Panc1 (cell line): Measurements from ENCODE around the gene PALD1. TPM values are rescaled to one million over a fixed set of nuclear protein-coding genes. Genes with fewer than 3 reads are reported as not detected.

Experiments
- ATAC-seq: fragments of 200-7000 bp; cut with Tn5 transposase; 2 replicates; pipeline ENCODE4 v1.9.1; 2020; ENCODE audit warnings: mild to moderate bottlenecking, moderate library complexity
- BruUV-seq: library from RNA; stranded (reverse); fragments of 400-500 nt; replicated peaks from 2 replicates; lab custom pipeline; 2021; lab: Mats Ljungman, UMichigan
- CTCF ChIA-PET: fragments of 300-600 bp; sonication (Branson Sonifier 250); formaldehyde crosslinking; loops from one replicate; lab custom pipeline; 2022; ENCODE audit warnings: antibody characterized with exemption; lab: Charles Lee
- POLR2A ChIA-PET: fragments of 300-600 bp; sonication (Branson Sonifier 250); formaldehyde crosslinking; loops from one replicate; lab custom pipeline; 2022; ENCODE audit warnings: antibody characterized with exemption; lab: Charles Lee
- DNase-seq: peaks from one replicate; pipeline ENCODE4 v3.0.0-alpha.2; 2010; ENCODE audit warnings: low read depth, low spot score
- H3K27ac ChIP-seq: 2 replicates; pipeline ENCODE4 v1.5.1; 2011; ENCODE audit warnings: mild to moderate bottlenecking, low read length, inconsistent platforms
- H3K27me3 ChIP-seq: fragments of 200-500 bp; sonication (Bioruptor generic); 2 replicates; pipeline ENCODE4 v1.6.0; 2014; ENCODE audit warnings: low read length, inconsistent platforms; ENCODE audit not compliant: control insufficient read depth, insufficient read depth
- H3K36me3 ChIP-seq: fragments of 200-500 bp; sonication (Bioruptor generic); 2 replicates; pipeline ENCODE4 v1.5.1; 2014; ENCODE audit warnings: inconsistent platforms, mild to moderate bottlenecking, low read length, moderate library complexity; ENCODE audit not compliant: control insufficient read depth, insufficient read depth
- H3K4me1 ChIP-seq: 2 replicates; pipeline ENCODE4 v1.5.1; 2011; ENCODE audit warnings: inconsistent platforms, mild to moderate bottlenecking, low read length, moderate library complexity; ENCODE audit not compliant: control insufficient read depth, insufficient read depth
- H3K4me3 ChIP-seq, 2 experiments: 2 replicates each; pipeline ENCODE4 v1.5.1; 2011 to 2012; ENCODE audit warnings: low read depth in 2 of 2, low read length in 2 of 2, mild to moderate bottlenecking in 2 of 2, inconsistent platforms in 1 of 2, moderate library complexity in 1 of 2
- H3K9me3 ChIP-seq: fragments of 200-500 bp; sonication (Bioruptor generic); 2 replicates; pipeline ENCODE4 v1.5.1; 2014; ENCODE audit warnings: low read depth, mild to moderate bottlenecking, inconsistent platforms, low read length, moderate library complexity; ENCODE audit not compliant: control insufficient read depth, insufficient read depth
- CTCF ChIP-seq: fragments of 450-650 bp; IDR thresholded peaks from 2 replicates; pipeline ENCODE4 v1.5.1; 2017; ENCODE audit warnings: mild to moderate bottlenecking
- POLR2AphosphoS5 ChIP-seq: IDR thresholded peaks from 2 replicates; pipeline ENCODE4 v1.6.1; 2012; ENCODE audit warnings: mild to moderate bottlenecking, low read depth, low read length, moderate library complexity
- SIN3A ChIP-seq: IDR thresholded peaks from 2 replicates; pipeline ENCODE4 v1.6.1; 2012; ENCODE audit warnings: low read depth, mild to moderate bottlenecking, low read length, moderate library complexity, borderline replicate concordance; ENCODE audit not compliant: insufficient read depth
- TCF7L2 ChIP-seq: IDR thresholded peaks from 2 replicates; pipeline ENCODE4 v1.6.1; 2011; ENCODE audit warnings: mild to moderate bottlenecking, low read depth, low read length, inconsistent platforms
- in situ Hi-C: cut with HindIII; loops from 2 replicates; pipeline ENCODE4 v1.10.0; 2016; ENCODE audit warnings: low sequenced_read_pairs, low pct_unique_long_range_greater_than_20kb
- intact Hi-C: fragments of 100-400 bp; cut with micrococcal nuclease; formaldehyde crosslinking; loops from one replicate; pipeline ENCODE4 v1.10.0; 2022; ENCODE audit not compliant: unreplicated experiment
- total RNA-seq: library from RNA; stranded (reverse); gene quantifications from one replicate; pipeline ENCODE4 v1.2.1, GENCODE V29; 2021; ENCODE audit not compliant: unreplicated experiment
- TF ChIP-seq, protein P1 (sequence below), 2 experiments: IDR thresholded peaks; 2 replicates each; pipeline ENCODE4 v1.6.1; 2011 to 2012; ENCODE audit warnings: low read depth in 2 of 2, control low read depth in 1 of 2, low read length in 1 of 2, mild to moderate bottlenecking in 1 of 2, moderate library complexity in 1 of 2; ENCODE audit not compliant: insufficient read depth in 1 of 2

Gene PALD1
- total RNA-seq, 1 experiment from 2014 or later, result 3.0 TPM

- no peak for TF ChIP-seq SIN3A
- TF ChIP-seq, protein P1, sequence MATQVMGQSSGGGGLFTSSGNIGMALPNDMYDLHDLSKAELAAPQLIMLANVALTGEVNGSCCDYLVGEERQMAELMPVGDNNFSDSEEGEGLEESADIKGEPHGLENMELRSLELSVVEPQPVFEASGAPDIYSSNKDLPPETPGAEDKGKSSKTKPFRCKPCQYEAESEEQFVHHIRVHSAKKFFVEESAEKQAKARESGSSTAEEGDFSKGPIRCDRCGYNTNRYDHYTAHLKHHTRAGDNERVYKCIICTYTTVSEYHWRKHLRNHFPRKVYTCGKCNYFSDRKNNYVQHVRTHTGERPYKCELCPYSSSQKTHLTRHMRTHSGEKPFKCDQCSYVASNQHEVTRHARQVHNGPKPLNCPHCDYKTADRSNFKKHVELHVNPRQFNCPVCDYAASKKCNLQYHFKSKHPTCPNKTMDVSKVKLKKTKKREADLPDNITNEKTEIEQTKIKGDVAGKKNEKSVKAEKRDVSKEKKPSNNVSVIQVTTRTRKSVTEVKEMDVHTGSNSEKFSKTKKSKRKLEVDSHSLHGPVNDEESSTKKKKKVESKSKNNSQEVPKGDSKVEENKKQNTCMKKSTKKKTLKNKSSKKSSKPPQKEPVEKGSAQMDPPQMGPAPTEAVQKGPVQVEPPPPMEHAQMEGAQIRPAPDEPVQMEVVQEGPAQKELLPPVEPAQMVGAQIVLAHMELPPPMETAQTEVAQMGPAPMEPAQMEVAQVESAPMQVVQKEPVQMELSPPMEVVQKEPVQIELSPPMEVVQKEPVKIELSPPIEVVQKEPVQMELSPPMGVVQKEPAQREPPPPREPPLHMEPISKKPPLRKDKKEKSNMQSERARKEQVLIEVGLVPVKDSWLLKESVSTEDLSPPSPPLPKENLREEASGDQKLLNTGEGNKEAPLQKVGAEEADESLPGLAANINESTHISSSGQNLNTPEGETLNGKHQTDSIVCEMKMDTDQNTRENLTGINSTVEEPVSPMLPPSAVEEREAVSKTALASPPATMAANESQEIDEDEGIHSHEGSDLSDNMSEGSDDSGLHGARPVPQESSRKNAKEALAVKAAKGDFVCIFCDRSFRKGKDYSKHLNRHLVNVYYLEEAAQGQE (IDR thresholded peaks at IDR 0.05; ENCODE audit: insufficient read depth in 1 of 2, low read depth in 2 of 2, low read length in 1 of 2), result no peak
- no peak for TF ChIP-seq TCF7L2
- TF ChIP-seq POLR2AphosphoS5, result no peak
- no peak for TF ChIP-seq CTCF
- intact Hi-C loops, result no loop called here
- H3K27me3 ChIP-seq, result no peaks in the 10 kb centered on the region
- H3K9me3 ChIP-seq, result no peaks in the 10 kb centered on the region
- no peak for DNase-seq
- CTCF ChIA-PET, result no interaction called here
- no peaks in the 10 kb centered on the region for H3K4me1 ChIP-seq
- POLR2A ChIA-PET, result no interaction called here
- no peak for ATAC-seq
- BruUV-seq, result no TSS peak
- in situ Hi-C loops, result no loop called here
- H3K27ac ChIP-seq, result no peak overlapping the region
- no peaks in the 10 kb centered on the region for H3K36me3 ChIP-seq
- H3K4me3 ChIP-seq, result no peak overlapping the region
Observed at GRCh38 chr10:70441895-70442309, 36.7 kb upstream of the PALD1 start.

DNA sequence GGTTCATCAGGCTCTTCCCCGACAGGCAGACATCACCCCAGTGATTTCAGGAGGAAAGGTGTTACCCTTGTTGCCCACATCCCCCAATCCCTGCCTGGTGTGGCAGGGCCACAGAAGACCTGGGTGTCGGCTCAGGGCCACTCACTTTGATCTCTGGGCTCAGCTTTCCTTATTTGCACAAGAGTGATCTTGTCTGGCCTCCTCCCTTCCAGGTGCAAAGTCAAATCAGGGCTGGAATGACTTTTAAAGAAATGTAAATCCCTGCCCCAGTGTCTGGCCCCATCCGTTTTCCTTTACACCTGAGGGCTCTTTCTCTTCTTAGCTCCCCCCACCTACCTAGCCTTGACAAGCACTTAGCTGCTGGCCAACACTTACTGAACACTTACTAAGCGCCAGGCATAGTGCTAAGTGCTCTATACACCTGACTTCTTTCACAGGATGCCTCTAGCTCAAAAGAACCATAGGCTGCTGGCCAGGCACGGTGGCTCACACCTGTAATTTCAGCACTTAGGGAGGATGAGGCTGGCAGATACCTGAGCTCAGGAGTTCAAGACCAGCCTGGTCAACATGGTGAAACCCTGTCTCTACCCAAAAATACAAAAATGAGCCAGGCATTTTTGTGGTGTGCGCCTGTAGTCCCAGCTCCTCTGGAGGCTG, 36.1 kb upstream of the PALD1 start:
- DNase-seq, result no peak
- CTCF ChIA-PET, result no interaction called here
- Histone ChIP-seq H3K4me3 (no peak overlapping the region), H3K36me3 (no peaks in the 10 kb centered on the region), H3K9me3 (no peaks in the 10 kb centered on the region), H3K27me3 (no peaks in the 10 kb centered on the region), H3K27ac (no peak overlapping the region), H3K4me1 (no peaks in the 10 kb centered on the region)
- no TSS peak for BruUV-seq
- no peak for TF ChIP-seq POLR2AphosphoS5
- TF ChIP-seq TCF7L2, result 0 out of 2 replicates have a peak, but pooled peaks have one; percentile 33
- no peak for TF ChIP-seq SIN3A
- no peak for ATAC-seq
- POLR2A ChIA-PET, result no interaction called here
- in situ Hi-C loops (no loop called here), intact Hi-C loops (no loop called here)

GRCh38 chr10:70444744-70445143, 33.8 kb upstream of the PALD1 start:
- intact Hi-C loops (no loop called here), in situ Hi-C loops (no loop called here)
- H3K36me3 ChIP-seq, result no peaks in the 10 kb centered on the region
- DNase-seq, result no peak
- no TSS peak for BruUV-seq
- ChIA-PET POLR2A (interaction anchor here (0.6 kb wide), 1 partner anchor 11 kb away, joined by 3 read pairs; no protein-coding TSS in a partner anchor), CTCF (no interaction called here)
- H3K9me3 ChIP-seq, result no peaks in the 10 kb centered on the region
- no peak for ATAC-seq
- H3K4me3 ChIP-seq, result no peak overlapping the region
- no peaks in the 10 kb centered on the region for H3K27me3 ChIP-seq
- H3K4me1 ChIP-seq, result no peaks in the 10 kb centered on the region
- H3K27ac ChIP-seq, result no peak overlapping the region
- no peak for TF ChIP-seq SIN3A
- TF ChIP-seq, protein P1 (IDR thresholded peaks at IDR 0.05; ENCODE audit: insufficient read depth in 1 of 2, low read depth in 2 of 2, low read length in 1 of 2), result no peak
- no peak for TF ChIP-seq POLR2AphosphoS5
- no peak for TF ChIP-seq CTCF
